ENCODE measurements around the gene AHCYL2. TPM values are rescaled to one million over a fixed set of nuclear protein-coding genes. Genes with fewer than 3 reads are reported as not detected.

The AHCYL2 gene
- total RNA-seq, 1 experiment from 2014 or later = 17.0 TPM

DNA sequence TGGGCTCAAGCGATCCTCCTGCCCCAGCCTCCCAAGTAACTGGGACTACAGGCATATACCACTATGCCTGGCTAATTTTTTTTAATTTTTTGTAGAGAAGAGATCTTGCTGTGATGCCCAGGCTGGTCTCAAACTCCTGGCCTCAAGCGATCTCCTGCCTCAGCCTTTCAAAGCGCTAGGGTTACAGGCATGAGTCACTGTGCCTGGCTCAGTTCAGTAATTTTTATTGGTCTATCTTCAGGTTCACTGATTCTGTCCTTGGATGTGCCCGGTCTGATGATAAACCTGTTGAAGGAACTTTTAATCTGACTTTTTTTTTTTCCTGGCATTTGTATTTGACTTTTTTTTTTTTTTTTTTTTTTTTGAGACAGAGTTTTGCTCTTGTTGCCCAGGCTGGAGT lies 169.3 kb downstream of the AHCYL2 start (continued):
- TF ChIP-seq, protein P1, sequence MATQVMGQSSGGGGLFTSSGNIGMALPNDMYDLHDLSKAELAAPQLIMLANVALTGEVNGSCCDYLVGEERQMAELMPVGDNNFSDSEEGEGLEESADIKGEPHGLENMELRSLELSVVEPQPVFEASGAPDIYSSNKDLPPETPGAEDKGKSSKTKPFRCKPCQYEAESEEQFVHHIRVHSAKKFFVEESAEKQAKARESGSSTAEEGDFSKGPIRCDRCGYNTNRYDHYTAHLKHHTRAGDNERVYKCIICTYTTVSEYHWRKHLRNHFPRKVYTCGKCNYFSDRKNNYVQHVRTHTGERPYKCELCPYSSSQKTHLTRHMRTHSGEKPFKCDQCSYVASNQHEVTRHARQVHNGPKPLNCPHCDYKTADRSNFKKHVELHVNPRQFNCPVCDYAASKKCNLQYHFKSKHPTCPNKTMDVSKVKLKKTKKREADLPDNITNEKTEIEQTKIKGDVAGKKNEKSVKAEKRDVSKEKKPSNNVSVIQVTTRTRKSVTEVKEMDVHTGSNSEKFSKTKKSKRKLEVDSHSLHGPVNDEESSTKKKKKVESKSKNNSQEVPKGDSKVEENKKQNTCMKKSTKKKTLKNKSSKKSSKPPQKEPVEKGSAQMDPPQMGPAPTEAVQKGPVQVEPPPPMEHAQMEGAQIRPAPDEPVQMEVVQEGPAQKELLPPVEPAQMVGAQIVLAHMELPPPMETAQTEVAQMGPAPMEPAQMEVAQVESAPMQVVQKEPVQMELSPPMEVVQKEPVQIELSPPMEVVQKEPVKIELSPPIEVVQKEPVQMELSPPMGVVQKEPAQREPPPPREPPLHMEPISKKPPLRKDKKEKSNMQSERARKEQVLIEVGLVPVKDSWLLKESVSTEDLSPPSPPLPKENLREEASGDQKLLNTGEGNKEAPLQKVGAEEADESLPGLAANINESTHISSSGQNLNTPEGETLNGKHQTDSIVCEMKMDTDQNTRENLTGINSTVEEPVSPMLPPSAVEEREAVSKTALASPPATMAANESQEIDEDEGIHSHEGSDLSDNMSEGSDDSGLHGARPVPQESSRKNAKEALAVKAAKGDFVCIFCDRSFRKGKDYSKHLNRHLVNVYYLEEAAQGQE (IDR thresholded peaks at IDR 0.05; ENCODE audit: low read depth) = no peak
- TF ChIP-seq FOSL1 (IDR thresholded peaks at IDR 0.05; ENCODE audit: low read depth) (no peak), ELF1 (IDR thresholded peaks at IDR 0.05; ENCODE audit: borderline replicate concordance, low read depth) (no peak), EGR1 (IDR thresholded peaks at IDR 0.05; ENCODE audit: low read depth) (no peak), EZH2phosphoT487 (IDR thresholded peaks at IDR 0.05; ENCODE audit: borderline replicate concordance) (no peak)

DNA sequence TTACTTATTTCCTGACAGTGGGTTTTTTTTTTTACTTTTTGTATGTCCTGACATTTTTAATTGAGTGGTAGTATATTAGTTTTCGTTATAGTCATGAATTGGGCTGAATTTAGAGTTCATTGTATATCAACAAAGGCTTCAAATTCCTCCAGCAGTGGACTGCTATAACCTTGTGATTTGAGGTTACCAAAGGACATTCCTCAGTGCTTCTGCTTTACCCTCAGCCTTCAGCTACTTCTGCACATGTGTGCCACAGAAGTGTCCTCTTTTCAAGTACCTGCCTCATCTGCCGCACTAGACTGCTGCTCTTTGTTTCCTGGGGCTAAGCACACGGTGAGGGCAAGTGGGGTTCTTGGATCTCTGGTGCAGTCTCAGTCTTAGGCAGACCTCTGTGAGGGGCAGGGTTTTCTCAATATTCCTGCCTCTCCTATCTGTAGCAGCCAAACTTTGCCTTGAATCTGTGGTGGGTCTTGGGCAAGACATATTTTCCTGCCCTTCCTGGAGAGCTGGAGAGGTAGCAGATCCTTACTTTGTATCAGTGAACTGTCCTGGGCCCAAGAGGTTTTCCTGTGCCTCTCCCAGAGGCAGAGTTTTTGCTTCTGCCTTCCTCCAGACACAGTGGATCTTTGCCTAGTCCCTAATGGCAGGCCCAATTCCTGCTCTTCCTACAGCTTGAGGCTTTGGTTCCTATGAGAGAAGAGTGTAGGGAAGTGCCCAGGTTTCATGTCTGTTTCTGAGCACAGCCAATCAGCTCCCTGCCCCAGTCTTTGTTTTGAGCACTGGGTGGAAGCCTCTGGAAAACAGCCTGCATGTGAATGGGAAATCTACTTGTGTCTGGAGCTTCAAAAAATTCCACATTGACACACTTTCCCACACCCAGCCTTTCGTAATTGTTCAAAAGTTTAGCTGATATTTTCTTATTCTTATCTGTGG lies 170.4 kb downstream of the AHCYL2 start:
- H4K20me1 ChIP-seq (ENCODE audit: insufficient read depth) = no peaks in the 10 kb centered on the region
- ChIA-PET RAD21 (ENCODE audit: low non-redundant PET in 1 of 2, low total read pairs in 2 of 2, uncharacterized antibody in 2 of 2, unreplicated experiment in 2 of 2) (no interaction called here), CTCF (interaction anchor here (1.7 kb wide), 1 partner anchor 18 kb away, joined by 5 read pairs; no protein-coding TSS in a partner anchor), POLR2A (interaction anchor here (0.6 kb wide), 1 partner anchor 25 kb away, joined by 3 read pairs; no protein-coding TSS in a partner anchor)
- H3K36me3 ChIP-seq (ENCODE audit: control insufficient read depth in 1 of 2, insufficient read depth in 2 of 2, low read length in 2 of 2) = no peaks in the 10 kb centered on the region
- BruUV-seq (replicated peaks) = no TSS peak
- H3K9ac ChIP-seq (ENCODE audit: low read length) = no peak overlapping the region
- intact Hi-C loops (cut with micrococcal nuclease) = no loop called here
- no peaks in the 10 kb centered on the region for H3K9me2 ChIP-seq (ENCODE audit: insufficient read depth)
- no peak overlapping the region for H2AFZ ChIP-seq (ENCODE audit: low read depth, low read length, poor library complexity, severe bottlenecking)
- H3K4me3 ChIP-seq (replicated peaks in 1 of 2; ENCODE audit: low read depth in 1 of 2, low read length in 2 of 2) = no peak overlapping the region
- no peaks in the 10 kb centered on the region for H3K27me3 ChIP-seq (ENCODE audit: insufficient read depth, low read length)
- H3K79me2 ChIP-seq (ENCODE audit: insufficient read depth, low read length) = no peaks in the 10 kb centered on the region
- DNase-seq (ENCODE audit: low read depth, low spot score) (no peak), ATAC-seq (no peak)
- H3K27ac ChIP-seq (ENCODE audit: low read depth, low read length) = no peak overlapping the region
- H3K4me1 ChIP-seq (ENCODE audit: control insufficient read depth in 1 of 2, insufficient read depth in 2 of 2, low read length in 2 of 2) = no peaks in the 10 kb centered on the region
- no peak overlapping the region for H3K4me2 ChIP-seq (ENCODE audit: low read length)
- no peaks in the 10 kb centered on the region for H3K9me3 ChIP-seq (ENCODE audit: control insufficient read depth in 1 of 2, insufficient read depth in 1 of 2, low read depth in 1 of 2, low read length in 2 of 2)
- TF ChIP-seq EZH2 (IDR thresholded peaks at IDR 0.05) (no peak), ZNF274 (IDR thresholded peaks at IDR 0.05; ENCODE audit: low read depth, low read length) (no peak), SIN3A (IDR thresholded peaks at IDR 0.05; ENCODE audit: low read depth) (no peak), RAD21 (IDR thresholded peaks at IDR 0.05; ENCODE audit: low read depth) (no peak), YY1 (IDR thresholded peaks at IDR 0.05; ENCODE audit: extremely low read depth, insufficient replicate concordance, low read depth, low read length) (no peak), ZFX (IDR thresholded peaks at IDR 0.05) (no peak), SP1 (IDR thresholded peaks at IDR 0.05; ENCODE audit: low read depth) (no peak), TCF7L2 (IDR thresholded peaks at IDR 0.05; ENCODE audit: borderline replicate concordance, extremely low read depth, insufficient read depth, insufficient read length) (no peak), JUND (IDR thresholded peaks at IDR 0.05) (no peak), EGR1 (IDR thresholded peaks at IDR 0.05; ENCODE audit: low read depth) (no peak)
- TF ChIP-seq, protein P1 (IDR thresholded peaks at IDR 0.05; ENCODE audit: low read depth) = no peak

Data from HCT116 (cell line).